ENCODE results near the gene LAMC1.
"Not testable (repeated sequence)": the region's sequence is repeated elsewhere in the genome, so short reads cannot be mapped to it uniquely, and the experiment has no call there.

LAMC1 gene

DNA sequence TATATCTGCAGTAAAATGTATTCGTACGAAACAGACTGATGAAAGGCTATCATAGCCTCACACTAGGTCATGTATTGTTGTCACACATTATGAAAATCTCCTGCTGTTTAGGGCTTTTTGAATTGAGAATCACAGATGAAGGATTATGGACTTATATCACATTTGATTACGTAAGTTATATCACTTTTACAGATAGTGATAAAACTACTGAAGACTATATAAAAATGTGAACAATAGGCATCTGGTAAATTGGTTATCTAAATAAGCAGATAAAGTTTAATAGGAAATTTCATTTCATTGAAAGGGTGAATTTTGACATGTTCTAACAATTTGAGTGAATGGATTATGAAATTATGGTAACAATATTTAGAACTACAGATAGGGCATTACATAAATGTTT, 20.0 kb downstream of the LAMC1 start:
- DNase-seq, result no peak

DNA sequence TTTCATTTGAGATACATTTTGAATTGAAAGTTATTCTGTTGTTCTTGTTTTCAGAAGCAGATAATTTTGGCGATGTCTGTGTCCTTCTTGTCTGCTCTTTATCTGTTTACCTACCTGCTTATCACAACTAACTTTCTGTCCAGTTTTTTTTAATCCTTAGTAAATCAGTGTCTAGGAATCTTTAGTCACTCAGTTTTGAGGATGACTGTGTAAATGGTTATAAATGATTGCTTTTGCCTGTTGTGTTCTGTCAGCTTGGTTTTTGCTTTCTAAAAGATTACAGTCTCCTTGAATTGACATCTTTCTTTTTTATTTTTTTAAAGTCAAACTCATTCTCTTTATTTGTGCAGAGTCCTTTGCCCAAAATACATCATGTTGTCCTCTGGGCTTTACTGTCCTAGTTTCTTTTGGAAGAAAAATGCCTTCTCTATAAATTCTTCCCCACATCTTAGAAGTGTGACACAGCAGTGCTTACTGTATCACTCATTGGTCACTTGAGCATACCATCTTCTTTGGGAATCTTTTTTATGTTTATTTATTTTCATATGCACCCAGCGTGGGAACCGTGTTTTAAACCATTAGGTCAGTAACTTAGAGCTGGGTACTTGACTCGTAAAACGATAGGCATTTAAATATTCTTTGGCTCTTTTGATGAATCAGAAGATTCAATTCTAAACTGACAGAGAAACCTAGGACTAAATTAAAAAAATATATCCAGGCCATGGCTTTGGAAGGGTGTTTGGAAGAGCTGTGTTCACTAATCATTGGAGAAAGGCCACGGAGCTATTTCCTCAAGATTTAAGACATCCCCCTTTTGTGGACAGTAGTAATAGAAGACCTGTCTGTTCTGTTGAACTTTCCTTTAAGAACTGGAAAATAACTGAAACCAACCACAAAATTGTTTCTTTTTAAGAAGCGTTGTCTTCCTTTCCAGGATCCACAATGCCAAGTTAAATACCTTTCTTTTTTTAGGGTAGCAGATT, 20.9 kb downstream of the LAMC1 start:
- no peak for DNase-seq

DNA sequence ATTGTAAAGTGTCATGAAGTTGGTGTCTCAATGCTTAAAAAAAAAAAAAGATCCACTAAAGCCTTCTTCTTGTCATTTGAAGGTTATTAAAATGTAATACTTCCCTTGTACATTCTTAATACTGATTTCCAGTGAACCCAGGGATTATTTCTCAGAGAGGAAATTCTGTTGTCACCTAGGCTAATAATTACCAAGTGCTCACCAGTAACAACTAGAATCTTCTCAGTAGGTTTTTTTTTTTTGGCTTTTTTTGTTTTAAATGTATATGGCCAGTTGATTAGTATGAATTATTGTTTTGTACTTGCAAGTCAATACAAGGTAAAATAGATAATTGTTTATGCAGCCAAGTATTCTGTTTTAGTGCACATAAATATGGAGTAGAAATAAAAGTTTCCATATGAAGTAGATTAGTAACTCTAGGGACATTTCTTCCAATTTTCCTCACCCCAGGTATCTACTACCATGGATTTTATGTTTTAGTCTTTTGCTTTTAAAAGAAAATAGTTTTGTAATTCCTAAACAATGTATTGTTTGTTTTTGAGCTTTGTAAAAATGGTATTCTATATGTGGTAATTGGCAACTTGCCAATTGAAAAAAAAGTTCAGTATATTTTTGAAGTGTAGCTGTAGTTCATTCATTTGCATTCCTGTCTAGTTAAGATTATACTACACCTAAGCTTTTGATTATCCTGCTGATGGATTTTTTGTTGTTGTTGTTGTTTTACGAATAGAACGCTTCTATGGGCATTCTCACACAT, 21.9 kb downstream of the LAMC1 start:
- DNase-seq, result no peak

DNA sequence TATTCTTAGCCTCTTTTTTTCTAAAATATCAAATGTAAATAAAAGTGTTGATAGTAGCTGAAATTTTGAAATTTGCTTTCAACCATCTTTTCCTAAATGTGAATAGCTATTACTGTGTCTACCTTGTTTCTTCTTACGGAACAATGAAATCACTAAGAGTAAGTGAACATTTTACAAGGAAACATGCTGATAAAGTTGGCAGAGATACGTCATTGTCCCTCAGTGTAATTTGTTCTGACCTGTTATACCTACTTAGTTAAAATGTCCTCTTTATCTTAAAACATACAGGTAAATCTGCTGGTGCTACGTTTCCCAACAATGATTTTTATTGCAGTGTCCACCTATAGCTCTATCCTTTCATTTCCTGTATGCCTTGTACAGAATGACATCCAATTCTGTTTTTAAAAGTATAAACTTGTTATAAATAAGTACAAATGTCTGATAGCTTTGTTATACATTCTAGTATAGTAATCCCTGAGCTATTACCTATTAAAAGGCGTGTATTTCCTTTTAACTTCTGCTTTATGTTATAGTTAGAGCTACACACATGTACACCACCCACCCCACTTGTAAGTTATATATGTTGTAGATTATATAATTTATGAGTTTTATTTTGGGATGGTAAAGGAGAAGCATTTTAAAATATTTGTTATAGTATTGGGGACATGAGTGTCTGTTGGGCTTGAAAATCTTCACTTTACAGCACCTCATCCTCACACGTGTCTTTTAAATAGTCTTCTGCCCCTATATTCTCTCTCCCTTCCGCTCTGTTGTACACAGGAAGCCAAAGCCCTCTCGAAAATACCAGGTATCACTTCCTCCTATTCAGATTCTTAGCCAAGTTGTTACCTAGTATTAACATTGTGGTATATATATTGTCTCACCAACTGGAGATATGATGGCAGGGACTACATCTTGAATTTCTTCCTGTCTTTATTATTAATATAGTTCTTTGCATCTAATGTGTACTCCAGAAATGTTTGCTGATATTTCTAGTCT, 25.2 kb downstream of the LAMC1 start:
- DNase-seq, result no peak

DNA sequence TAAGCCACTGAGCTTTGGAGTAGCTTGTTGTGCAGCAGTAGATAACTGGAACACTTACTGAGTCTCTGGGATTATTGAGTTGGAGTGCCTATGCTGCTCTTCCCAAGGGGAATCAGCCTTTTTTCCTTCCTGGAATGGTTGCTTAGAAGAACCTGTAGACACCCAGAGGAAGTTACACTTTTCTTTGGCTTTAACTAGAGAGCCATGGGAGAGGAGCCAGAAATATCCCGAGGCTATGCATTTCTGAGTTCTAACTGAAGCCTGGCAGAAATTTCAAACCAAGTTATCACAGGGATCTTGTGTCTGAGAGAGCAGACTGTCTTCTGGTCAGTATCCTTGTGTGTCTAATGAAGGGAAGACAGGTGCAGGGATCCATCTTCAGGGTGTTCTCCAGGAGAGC, 28.3 kb downstream of the LAMC1 start:
- no peak for DNase-seq

DNA sequence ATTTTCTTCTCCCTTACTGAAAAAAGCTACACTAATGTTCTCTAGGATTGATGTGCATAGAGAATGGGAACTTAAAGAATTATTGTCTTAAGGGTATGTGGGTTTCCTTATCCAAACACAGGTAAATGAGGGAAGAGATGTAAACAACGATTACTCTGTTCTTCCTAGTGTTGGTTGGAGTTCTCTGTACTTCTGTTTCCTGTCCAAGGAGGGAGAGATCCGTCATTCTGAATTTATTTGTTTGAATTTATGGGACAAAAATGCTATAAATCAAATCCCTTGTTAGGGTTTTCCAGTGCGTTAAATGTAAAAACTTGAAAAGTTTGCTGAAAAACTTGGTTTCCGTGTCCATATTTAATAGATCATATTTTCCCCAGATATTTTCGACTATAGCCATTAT, 29.6 kb downstream of the LAMC1 start:
- DNase-seq, result no peak

DNA sequence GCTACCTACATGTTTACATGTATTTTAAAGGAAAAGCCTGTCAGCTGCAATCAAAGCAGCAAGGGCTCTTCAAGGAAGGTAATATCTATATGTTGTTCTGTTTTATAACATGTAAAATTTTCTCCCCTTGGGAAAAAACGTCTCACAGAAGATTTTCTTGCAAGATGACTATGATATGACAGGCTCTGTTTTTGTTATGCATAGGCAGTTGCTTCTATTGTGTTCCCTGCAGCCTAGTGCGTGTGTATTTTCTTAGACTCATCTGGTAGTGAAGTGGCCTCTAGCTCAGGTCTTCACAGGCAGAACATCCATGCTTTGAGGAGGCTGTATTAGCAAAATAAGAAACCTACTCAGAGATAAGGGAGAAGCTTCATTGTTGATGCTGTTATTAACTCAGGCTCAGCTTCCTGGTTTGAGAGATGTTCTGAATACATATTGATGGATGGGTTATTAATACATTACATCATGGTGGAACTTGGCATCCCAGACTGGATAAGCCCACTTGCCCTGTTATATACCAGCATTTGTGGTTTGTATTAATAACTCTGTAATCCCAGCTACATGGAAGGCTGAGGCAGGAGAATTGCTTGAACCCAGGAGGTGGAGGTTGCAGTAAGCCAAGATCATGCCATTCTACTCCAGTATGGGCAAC, 35.8 kb downstream of the LAMC1 start:
- DNase-seq, result no peak

DNA sequence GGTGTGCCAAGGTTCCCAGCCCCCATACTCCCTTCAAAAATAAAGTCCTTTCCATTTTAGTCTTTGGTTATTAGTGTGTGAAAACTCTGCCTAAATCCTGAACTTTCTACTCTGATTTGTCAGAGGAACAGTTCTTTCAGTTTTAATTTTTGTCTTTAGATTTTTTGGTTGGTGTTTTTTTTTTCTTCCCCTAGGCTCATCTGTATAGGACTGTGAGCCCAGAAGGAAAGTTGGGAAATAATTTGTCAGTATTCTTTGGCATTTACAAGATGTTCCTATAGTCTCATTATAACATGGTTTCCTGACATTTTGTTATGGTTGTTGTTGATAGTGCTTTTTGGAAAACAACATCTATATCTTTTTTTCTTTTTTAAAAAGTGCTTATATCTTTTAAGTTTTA, 38.0 kb downstream of the LAMC1 start:
- no peak for DNase-seq

DNA sequence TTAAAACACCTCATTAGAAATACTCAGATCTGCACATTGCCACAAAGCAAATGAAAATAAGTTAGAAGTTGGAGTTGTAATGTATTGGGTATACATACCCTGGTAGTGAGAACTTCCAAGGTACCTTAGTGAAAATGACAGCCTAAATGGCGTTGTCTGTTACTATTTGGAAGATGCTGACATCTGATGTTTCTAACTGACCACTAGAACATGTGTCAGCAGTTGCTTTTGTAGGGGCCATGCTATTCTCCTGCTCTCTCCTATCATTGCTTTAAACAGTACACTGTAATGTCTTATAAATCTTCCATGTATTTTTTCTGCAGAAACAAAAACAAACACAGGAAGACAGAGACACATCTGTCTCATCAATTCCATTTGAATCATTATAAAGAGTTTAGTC, 40.1 kb downstream of the LAMC1 start:
- no peak for DNase-seq

DNA sequence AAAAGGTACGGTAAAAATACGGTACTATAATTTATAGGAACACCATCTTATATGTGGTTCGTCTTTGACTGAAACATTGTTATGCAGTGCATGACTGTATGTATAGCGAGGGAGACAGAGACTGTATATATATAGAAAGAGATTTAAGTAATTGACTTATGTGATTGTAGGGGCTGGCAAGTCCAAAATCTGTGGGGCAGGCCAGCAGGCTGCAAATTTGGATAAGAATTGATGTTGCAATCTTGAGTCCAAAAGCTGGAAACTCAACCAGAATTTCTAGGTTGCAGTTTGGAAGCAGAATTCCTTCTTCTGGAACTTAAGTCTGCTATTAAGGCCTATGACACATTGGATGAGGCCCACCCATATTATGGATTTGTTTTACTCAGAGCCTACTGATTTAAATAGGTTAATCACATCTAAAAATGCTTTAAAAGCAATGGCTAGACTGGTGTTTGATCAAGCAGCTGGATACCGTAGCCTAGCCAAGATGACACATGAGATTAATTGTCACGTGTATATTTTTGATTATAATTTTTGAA, 42.0 kb downstream of the LAMC1 start:
- DNase-seq, result no peak

DNA sequence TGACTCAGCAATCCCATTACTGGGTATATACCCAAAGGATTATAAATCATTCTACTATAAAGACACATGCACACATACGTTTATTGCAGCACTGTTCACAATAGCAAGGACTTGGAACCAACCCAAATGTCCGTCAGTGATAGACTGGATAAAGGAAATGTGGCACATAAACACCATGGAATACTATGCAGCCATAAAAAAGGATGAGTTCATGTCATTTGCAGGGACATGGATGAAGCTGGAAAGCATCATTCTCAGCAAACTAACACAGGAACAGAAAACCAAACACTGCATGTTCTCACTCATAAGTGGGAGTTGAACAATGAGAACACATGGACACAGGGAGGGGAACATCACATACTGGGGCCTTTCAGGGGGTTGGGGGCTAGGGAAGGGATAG, 43.2 kb downstream of the LAMC1 start:
- not testable (repeated sequence) for DNase-seq

DNA sequence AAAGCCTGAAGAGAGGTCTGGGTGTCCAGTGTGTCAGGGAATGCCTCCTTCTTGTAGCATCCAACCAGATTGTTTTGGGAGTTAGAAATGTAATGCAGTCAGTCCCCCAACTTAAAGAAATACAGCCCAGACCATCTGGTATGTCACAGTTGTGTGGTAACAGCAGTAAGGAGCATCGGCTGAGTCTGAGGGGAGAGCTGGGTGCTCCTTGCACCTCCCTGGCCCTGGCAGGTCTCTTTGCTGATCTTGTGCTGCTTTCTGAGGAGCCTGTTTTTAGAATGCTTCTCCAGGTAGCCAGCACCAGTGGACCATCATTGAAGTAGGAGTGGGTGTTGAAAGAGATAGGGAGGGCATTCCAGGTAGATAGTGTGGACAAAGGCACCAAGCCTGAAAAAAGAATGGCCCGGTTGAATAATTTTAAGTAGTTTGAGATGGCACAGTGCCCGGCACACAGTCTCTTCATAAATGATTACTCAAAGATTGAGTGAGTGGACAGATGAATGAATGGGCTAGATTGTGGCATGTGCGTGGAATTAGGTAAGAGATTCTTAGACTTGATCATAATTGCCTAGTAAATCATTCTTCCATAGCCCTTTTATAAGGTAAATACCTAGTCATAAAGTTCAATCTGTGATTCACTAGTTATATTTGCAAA, 46.5 kb downstream of the LAMC1 start:
- no peak for DNase-seq

DNA sequence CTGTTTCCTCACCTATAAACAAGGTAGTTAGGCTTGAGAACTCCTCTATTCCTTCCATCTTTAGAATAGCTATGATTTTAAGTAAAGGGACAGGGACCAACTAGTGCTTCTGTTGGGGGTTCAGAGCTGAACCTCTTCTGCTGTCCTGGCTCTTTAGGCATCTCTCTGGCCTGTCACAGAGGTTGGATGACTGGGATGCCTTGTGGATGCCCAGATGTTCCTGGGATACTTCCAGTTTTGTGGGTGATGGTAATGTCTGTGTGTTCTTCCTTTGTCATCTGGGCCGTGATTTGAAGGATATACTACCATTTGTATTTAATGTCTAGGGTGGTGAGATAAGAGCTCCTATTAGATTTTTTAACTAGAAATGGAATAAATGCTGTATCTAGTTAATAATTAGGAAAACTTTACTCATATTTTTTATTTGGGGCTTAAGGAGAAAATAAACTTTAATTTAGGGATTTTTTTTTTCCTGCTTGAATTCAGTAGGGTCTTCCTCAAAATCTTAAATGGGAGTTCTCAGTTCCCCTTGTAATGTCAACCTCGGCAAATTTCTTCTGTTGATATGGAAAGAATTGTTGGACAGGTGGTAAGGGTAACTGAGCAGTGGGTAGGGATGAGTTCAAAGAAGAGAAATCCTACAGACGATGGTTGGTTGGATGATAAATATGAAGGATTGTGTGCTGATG, 47.2 kb downstream of the LAMC1 start:
- no peak for DNase-seq

DNA sequence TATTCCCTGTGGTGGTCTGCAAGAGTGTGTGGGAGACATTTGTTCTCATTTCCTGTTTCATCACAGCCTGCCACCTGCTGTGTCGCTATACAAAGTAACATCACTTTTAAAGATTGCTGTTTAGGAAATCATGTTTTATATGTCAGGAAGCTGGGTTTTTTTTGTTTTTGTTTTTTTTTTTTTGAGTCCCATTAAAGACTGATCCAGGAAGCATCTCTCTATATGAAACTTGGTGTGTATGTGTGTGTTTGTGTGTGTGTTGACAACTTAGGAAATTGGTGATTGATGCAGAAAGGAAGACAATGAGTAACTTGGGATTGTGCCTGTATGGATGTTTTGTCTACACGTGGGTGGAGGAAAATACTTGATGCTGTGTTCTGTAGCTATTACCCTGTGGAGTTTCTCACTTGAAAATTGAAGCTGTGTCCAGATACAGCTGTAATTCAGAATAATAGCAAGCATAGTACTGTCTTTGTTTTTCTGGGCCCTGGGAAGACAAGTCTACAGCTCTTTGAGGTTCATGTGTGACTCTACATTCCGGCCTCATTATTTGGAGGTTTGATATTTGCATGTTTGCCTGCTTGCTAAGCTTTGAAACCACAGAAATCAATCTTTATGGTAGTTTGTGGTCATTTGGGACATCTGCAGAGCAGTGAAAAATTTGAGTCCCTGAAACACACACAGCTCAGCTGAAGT, 47.9 kb downstream of the LAMC1 start:
- no peak for DNase-seq

DNA sequence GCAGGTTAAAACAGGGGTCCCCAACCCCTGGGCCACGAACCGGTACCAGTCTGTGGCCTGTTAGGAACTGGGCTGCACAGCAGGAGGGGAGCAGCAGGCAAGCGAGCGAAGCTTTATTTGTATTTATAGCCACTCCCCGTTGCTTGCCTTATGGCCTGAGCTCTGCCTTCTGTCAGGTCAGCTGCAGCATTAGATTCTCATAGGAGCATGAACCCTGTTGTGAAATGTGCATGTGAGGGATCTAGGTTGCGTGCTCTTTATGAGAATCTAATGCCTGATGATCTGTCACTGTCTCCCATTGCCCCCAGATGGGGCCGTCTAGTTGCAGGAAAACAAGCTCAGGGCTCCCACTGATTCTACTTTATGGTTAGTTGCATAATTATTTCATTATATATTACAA, 49.4 kb downstream of the LAMC1 start:
- DNase-seq, result not testable (repeated sequence)

DNA sequence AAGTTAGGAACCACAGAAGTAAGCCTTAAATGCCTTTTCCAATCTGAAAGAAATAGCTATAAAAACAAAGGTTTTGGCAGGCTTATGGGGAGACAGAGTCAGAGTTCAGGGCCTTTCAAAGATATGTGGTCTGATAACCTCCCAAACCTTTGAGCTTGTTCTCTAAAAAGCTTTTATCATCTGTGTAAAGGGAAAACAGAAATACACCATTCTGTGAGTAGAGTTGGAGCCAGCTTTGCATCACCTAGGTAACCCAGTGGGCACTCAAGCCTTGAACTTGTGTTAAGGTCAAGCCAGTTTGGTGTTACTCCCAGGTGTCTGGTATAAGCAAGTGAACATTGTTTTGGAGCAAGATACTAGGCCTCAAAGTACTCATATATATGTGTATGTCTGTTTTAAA, 50.1 kb downstream of the LAMC1 start:
- no peak for DNase-seq

DNA sequence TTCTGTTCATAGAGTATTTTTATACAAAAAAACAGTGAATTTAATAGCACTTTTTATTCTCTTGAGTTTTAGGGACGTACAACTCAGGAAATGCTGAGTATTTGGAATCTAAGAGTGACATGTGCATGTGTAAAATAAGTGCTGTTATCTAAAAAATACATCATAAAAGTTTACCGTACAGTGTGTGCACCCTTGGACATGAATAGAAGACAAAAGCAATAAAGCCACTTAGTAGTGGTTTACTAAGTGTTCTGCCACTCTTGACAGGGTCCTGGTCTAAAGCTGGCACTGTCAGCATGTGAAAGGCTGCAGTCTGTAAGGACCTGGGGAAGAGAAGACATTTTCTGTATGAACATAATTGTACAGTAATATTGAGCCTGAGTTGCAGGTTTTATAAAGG, 51.0 kb downstream of the LAMC1 start:
- DNase-seq, result no peak

DNA sequence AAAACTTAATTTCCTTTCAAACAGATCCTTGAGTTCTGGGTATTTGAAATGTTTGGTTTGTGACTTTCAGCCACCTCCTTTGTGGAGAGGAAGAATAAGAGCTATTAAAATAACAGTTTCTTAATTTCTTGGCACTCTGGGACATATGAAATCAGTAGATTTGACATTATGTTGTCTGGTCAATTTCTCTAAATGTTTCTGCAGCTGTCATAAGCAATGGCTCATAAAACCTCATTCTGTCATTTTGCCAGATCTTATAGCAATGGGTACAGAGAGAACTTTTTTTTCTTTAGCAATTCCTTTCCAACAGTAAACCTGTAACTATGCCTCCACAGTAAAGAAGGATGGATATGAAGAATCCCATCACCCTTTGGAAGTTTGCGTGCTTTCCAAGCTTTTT, 52.6 kb downstream of the LAMC1 start:
- no peak for DNase-seq

DNA sequence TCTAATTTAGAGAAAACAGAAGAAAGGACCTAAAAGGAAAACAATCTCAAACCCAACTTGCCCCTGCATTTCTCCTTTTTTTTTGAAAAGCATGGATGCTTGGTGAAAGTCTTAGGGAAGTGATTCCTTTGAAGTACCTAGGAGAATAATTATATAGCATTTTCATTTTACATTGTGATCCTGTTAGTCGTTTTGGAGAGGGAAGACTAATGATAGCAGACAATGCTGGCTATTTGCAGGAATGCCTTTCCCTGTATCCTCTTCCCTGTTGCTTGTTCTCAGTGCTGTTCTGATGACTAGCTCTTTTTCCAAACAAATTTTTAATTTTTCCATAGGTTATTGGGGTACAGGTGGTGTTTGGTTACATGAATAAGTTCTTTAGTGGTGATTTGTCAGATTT, 53.9 kb downstream of the LAMC1 start:
- no peak for DNase-seq
